ENCODE measurements around the gene SLC6A8.
"Not testable (repeated sequence)": the region's sequence is repeated elsewhere in the genome, so short reads cannot be mapped to it uniquely, and the experiment has no call there.

Gene SLC6A8

DNA sequence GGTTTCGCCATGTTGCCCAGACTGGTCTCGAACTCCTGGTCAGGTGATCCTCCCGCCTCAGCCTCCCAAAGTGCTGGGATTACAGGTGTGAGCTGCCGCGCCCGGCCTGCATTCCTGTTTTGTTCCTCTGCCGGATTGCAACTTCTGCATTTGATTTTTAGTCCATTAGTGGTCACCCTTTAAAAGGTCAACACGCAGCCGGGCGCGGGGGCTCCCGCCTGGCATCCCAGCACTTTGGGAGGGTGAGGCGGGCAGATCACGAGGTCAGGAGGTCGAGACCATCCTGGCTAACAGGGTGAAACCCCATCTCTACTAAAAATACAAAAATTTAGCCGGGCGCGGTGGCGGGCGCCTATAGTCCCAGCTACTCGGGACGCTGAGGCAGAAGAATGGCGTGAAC is 42.4 kb downstream of the SLC6A8 start:
- DNase-seq (ENCODE audit: low read depth in 2 of 2, low spot score in 1 of 2), result not testable (repeated sequence)

DNA sequence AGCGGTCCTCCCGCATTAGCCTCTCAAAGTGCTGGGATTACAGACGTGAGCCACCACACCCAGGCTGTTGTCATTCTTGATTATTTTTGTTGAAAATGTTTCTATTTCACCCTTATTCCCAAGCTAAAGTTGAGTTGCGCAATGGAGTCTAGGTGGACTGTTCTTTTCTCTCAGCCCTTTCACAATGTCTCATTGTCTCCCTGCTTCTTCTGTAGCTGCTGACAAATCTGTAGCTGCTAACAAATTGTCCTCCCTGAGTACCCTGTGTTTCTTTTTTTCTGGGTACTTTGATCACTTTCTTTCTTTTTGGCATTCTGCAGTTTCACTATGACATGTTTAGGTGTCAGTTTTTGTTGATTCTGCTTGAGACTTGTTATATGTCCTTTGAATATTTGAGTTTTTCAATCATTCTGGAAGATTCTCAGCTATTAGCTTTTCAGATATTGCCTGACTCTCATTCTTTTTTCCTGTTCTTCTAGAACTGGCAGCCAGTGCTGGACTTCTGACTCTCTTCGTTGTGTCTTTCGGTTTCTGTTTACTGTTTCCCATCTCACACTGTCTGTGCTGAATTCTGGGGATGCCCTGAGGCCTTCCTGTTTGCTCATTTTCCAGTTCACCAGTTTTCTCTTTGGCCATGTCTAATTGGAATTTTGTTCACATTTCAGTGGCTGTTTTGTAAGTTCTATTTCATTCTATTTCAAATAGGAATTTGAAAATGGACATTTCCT is 43.6 kb downstream of the SLC6A8 start:
- DNase-seq (ENCODE audit: low read depth in 2 of 2, low spot score in 1 of 2), result no peak

DNA sequence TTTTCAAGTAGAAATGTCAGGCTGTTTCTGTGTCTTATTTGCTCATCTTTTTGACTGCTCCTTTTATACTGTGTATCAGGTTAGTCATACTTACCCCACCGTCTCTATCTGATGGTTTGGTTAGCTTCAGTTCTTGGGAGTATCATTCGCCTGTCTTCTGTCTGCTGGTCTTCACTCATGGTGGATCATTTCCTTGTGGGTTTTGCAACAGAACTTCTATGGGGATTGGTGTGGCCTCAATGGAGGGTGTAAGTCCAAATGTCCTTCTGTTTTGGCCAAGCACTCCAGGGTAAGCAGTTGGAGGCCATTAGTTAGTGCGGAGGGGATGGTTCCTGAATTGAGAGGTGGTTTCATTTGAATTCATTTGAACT is 44.1 kb downstream of the SLC6A8 start:
- no peak for DNase-seq (ENCODE audit: low read depth in 2 of 2, low spot score in 1 of 2)

DNA sequence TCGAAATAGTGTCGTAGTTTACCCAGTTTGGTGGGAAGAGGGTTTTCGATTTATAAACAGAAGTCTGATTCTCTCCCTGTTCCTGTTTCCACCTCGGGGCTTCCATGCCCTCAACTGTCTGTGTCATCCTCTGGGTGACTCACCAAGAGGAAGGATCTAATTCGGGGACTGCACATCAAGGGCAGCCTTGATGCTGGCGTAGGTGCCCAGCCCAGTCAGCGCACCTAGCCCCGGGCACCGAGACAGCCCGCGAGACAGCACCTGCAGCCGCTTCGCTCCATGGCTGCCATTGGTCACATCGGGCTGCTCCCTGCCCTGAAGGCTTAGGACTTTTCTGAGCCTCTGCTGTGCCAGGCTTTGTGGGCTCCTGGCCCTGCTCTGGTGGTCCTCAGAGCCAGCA is 44.7 kb downstream of the SLC6A8 start:
- no peak for DNase-seq (ENCODE audit: low read depth in 2 of 2, low spot score in 1 of 2)

DNA sequence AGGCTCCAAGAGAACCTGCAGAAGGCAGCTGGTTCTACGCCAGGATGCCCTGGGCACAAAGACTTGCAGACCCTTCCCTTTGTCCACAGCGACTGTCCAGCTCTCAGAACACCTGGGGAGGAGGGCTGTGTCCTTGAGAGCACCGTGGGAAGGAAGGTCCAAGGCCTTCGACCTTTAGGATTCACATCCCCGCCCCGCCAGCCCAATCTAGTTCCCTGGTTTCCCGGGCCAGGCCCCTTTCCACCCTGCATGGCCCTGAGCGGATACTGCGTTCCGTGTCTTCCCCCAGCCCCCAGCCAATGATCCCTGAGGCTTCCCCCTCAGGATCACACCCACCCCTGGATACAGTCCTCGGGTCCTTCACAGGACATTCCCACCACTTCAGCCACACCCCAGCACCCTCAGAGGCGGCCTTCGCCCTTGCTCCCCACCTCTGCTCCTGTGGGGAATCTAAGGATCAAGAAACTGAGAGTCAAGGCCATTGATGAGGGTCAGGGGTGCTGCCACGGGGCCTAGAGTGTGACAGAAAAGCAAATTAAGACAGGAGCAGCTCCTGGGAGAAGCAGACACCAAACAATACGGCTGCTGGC is 46.0 kb downstream of the SLC6A8 start:
- no peak for DNase-seq (ENCODE audit: low read depth in 2 of 2, low spot score in 1 of 2)

DNA sequence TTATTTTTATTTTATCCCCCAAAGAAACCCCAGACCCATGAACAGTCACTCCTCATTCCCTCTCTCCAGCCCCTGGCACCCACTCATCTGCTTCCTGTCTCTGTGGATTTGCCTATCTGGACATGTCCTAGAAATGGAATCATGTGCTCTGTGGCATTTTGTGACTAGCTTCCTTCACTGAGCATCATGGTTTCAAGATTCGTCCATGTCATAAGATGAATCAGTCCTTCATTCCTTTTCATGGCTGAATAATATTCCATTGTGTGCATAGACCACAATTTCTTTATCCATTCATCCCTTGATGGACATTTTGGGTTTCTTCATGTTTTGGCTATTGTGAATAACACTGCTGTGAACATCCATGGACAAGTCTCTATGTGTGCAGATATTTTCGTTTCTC is 47.1 kb downstream of the SLC6A8 start:
- DNase-seq (ENCODE audit: low read depth in 2 of 2, low spot score in 1 of 2), result no peak

DNA sequence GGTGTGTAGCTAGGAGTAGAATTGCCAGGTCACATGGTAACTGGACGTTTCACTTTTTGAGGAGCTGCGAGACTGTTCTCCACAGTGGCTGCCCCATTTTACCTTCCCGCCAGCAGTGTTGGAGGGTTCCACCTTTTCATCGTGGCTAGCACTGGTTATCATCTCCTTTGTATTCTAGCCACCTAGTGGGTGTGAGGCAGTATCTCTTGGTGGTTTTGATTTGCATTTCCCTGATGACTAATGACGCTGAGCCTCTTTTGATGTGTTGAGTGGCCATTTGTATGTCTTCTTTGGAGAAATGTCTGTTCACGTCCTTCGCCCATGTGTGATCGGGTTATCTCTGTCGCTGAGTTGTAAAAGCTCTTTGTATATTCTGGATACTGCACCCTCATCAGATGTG is 47.5 kb downstream of the SLC6A8 start:
- DNase-seq (ENCODE audit: low read depth in 2 of 2, low spot score in 1 of 2), result no peak

DNA sequence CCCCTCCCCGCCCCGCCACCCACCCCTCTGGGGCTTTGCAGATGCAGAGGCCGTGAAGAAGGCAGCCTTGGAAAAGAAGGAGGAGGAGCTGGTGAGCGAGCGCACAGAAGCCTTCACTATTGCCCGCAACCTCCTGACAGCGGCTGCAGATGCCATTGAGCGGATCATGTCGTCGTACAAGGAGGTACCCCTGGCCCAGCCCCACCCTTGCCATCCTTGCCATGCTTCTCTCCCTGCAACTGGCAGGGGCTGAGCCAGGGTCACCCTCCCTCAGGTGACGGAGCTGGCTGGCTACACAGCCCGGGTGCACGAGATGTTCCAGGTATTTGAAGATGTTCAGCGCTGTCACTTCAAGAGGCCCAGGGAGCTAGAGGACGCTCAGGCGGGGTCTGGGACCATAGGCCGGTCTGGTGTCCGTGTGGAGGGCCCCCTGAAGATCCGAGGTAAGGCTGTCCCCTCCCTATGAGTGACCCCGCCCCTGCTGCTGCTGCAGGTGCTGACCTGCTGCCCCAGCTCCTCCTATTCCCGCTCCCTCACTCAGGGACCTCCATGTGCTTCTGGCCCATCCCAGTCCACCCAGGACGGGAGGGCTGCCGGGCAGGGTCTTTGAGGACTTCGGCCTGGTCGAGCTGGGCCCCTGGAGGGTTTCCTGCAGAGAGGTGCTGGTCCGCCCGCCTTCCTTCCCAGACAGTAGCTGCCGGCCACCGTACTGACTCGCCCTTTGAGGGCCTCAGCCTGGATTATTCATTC is 48.5 kb downstream of the SLC6A8 start:
- no peak for DNase-seq (ENCODE audit: low read depth in 2 of 2, low spot score in 1 of 2)

DNA sequence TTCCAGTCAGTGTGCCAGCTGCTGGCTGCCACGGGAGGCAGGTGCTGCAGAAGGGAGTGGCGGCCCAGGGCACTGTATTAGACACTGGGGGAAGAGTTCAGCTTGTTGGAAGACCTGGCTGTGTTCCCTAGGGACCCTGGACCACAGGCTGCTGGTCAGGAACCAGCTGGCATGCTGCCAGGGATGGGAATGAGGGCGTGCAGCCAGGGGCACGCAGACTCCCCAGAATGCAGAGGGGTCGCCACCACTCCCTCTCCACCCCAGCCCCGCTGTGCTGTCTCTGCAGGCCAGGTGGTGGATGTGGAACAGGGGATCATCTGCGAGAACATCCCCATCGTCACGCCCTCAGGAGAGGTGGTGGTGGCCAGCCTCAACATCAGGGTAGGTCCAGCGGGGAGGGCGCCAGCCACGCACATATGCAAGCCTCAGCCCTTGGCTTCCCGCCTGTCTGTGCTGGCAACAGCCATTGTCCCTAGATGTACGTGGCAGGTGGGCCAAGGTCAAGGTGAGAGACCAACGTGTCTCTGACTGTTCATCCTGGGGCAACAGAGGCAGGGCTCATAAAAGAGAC is 49.2 kb downstream of the SLC6A8 start:
- no peak for DNase-seq (ENCODE audit: low read depth in 2 of 2, low spot score in 1 of 2)

DNA sequence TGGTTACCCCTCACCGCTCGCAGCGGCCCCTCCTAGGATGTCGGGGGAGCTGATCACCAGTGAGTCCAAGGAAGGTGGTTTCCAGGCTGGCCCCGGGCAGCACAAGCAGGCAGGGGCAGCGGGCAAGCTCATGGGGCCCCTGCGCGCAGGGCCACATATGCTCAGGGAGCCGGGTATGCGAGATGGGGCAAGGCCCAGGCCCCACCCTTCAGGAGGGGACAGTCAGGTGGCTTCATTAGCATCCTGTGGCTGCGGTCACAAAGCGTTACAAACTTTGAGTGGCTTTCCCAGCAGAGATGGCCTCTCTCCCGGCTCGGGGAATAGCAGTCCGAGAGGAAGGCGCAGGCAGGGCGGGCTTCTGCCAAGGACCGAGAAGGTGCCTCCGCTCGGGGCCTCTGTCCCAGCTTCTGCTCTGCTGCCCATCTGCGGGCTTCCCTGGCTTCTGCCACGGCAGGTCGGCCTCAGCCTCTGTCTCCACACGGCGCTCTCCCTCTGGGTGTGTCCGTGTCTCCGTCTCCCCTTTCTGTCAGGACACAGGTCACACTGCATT is 50.4 kb downstream of the SLC6A8 start:
- DNase-seq (ENCODE audit: low read depth in 2 of 2, low spot score in 1 of 2), result no peak

DNA sequence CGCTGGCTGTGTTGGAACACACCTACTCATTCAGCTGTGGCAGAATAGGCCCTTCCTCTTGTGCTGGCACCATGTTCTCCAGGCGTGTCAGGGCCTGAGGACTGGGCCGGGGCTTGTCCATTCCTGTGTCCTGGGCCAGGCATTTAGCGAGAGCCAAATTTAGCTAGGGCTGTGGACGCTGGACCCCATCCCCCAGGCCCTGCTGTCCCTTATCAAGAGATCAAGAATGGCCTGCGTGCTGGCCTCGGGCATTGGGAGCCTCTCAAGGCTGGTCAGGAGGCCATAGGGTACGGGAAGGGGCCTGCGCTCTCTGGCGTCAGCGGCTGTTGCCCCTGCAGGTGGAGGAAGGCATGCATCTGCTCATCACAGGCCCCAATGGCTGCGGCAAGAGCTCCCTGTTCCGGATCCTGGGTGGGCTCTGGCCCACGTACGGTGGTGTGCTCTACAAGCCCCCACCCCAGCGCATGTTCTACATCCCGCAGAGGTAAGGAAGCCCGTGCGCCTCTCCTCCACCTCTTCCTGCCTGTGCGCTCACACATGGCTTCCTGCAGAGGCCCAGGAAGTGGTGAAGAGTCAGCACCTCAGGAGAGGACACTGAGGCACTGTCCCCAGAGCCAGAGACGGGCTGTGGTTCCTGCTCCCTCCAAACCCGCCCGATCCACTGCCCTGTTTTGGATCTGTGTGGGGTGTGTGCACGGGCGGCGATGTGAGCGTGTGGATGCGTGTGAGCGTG is 52.2 kb downstream of the SLC6A8 start:
- no peak for DNase-seq (ENCODE audit: low read depth in 2 of 2, low spot score in 1 of 2)

DNA sequence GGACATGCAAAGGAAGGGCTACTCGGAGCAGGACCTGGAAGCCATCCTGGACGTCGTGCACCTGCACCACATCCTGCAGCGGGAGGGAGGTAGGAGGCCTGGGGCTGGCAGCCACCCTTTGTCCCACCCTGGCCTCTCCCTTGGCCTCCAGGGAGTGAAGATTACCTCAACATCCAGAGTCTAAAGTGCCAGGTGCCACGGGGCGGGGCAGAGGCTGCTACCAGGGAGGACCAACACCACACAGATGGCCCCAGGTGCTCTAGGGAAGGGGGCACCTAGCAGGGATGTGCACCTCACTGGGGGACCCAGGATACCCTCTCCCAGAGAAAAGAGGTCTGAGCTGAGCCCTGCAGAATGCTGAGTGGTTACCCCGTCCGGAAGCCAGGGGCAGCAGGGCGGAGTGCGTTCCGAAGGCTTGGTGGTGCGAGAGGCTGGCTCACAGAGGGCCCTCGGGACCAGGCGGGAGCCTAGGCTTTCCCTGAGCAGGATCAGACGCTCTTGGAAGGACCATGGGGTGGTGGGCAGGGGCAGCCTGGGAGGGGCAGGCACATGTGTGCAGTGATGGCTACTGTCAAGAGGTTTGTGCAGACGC is 53.0 kb downstream of the SLC6A8 start:
- DNase-seq (ENCODE audit: low read depth in 2 of 2, low spot score in 1 of 2), result no peak

DNA sequence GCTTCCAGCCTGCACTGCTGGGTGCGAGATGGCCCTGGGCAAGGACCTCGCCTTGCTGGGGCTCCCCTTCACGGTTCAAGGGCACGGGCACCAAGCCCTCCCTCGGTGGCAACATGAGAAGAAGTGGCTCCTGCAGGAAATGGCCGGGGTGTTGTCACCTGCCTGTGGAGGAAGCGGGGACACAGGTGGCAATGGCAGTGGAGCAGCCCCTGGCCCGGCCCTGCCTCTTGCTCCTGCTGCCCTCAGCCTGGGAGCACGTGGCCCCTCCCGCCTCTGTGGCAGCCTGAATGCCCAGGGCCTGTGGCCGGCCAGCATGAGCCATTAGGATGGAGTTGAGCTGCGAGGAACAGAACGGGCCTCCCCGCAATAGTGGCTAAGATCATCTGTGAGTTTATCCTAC is 53.7 kb downstream of the SLC6A8 start:
- no peak for DNase-seq (ENCODE audit: low read depth in 2 of 2, low spot score in 1 of 2)

DNA sequence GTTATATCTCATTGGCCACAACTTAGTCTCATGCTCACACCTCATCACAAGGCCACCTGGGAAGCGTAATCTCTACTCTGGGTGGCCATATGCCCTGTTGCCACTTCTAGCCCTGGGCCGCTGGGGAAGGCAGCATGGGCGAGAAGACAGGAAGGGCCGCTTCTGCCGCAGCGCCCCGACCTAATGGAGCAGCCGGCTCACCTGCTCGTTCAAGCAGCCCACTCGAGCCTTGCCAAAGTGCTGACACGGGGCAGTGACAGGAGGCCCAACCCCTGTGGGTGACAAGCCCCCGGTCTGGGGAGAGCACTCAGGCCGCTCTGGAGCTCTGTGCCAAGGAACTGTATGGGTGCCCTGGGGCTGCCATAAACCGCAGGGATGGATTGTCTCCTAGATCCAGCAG is 54.4 kb downstream of the SLC6A8 start:
- not testable (repeated sequence) for DNase-seq (ENCODE audit: low read depth in 2 of 2, low spot score in 1 of 2)

DNA sequence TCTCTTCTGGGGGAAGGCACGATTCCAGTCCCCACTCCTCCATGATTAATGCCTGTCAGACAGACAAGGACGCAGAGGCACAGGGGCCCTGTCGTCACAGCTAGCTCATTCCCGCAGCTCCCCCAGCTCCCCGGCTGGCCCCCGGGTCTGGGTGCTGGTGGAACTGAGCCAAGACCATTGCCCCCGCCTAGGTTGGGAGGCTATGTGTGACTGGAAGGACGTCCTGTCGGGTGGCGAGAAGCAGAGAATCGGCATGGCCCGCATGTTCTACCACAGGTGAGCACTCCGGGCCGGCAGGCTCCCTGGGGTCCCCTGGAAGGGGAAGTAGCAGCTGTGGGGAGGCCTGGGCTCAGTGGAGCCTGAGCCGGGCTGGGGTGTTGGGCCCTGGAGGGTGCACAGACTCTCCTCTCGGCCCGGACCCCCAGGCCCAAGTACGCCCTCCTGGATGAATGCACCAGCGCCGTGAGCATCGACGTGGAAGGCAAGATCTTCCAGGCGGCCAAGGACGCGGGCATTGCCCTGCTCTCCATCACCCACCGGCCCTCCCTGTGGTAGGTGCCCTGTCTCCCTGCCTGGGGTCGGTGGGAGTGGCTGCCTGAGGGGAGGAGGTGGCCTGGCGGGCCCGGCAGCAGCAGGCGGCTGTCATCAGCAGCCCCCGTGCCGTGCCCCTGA is 55.2 kb downstream of the SLC6A8 start:
- not testable (repeated sequence) for DNase-seq (ENCODE audit: low read depth in 2 of 2, low spot score in 1 of 2)

DNA sequence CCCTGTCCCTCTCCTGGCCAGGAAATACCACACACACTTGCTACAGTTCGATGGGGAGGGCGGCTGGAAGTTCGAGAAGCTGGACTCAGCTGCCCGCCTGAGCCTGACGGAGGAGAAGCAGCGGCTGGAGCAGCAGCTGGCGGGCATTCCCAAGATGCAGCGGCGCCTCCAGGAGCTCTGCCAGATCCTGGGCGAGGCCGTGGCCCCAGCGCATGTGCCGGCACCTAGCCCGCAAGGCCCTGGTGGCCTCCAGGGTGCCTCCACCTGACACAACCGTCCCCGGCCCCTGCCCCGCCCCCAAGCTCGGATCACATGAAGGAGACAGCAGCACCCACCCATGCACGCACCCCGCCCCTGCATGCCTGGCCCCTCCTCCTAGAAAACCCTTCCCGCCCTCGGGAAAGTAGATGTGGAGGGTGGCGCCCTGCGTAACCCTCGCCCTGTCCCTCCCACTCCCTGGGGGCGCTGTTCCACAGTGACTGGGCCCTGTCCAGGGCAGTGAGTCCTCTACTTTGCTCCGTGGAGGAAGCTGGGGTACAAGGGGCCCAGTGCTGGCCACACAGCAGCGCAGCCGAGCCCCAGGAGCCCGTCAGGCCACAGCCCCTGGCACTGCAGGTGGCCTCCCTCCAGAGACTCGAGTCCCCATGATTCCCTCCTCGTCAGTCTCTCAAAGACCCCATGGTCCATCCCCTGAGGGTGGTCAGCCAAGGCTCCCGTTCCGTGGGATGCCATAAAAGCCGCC is 55.9 kb downstream of the SLC6A8 start:
- not testable (repeated sequence) for DNase-seq (ENCODE audit: low read depth in 2 of 2, low spot score in 1 of 2)

DNA sequence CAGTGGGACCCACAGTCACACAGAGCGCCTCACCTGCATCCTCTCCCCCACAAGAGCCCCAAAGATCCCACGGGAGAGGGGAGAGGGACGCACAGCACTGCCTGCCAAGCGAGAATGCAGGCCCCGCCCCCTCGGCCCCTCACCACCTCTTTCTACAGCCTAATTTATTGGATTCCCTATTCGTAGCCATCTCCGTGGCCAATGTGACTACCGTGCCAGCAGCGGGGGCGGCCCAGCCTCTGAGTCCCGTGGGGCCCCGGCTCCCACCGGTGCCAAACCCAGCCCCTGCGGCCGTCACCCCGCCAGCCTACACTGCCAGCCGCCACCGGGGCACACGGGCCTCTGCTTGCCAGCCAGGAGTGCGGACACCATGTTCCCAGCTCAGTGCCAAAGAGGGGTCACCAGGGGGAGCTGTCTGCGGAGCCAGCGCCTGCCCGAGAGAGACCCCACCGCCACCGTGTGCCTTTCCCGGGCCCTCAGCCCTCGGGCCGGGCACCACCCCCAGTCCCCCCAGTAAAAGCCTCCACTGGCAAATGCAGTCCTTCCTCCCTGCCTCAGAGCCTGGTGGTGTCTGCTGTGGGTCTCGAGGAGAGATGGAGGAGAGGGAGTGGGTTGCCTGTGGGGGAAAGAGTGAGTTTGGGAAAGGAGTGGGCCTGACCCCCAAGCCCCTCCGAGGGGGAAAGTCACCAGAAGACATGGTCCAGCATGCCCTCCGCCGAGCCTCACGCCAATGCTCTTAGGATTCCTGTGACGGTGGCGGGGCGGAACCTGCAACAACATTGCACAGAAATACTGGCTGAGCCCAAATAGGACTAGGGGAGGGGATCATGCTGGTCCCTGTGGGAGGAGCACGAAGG is 56.7 kb downstream of the SLC6A8 start:
- DNase-seq (ENCODE audit: low read depth in 2 of 2, low spot score in 1 of 2), result no peak

DNA sequence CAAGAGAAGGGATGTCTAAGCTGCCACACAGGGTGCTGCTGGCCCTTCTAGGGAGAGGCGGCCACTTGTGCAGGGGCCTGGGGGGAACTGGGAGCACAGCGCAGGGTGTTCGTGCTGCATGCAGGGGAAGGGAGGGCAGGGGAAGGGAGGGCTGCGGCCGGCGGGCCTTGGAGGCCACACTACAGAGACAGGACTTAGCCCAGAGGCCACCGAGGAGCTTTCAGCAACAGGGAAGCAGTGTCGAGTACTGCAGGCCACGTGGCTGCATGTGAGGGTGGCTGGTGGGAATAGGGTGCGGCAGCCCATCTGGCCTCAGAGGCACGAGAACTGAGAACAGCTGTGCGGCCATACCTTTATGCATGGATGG is 57.3 kb downstream of the SLC6A8 start:
- not testable (repeated sequence) for DNase-seq (ENCODE audit: low read depth in 2 of 2, low spot score in 1 of 2)
